OCI-LY7 (cell line): Measurements from ENCODE around the gene ZNF827. TPM values are rescaled to one million over a fixed set of nuclear protein-coding genes. Genes with fewer than 3 reads are reported as not detected.

Source experiments
- BruUV-seq: library from RNA; stranded (reverse); fragments of 400-500 nt; replicated peaks from 2 replicates; lab custom pipeline; 2021; lab: Mats Ljungman, UMichigan
- CTCF ChIA-PET: fragments of 300-600 bp; sonication (Branson Sonifier 250); formaldehyde crosslinking; loops from one replicate; lab custom pipeline; 2022; ENCODE audit warnings: antibody characterized with exemption; ENCODE audit not compliant: unreplicated experiment; lab: Charles Lee
- POLR2A ChIA-PET: fragments of 300-600 bp; sonication (Branson Sonifier 250); formaldehyde crosslinking; loops from one replicate; lab custom pipeline; 2022; ENCODE audit warnings: antibody characterized with exemption; lab: Charles Lee
- DNase-seq: peaks from one replicate; pipeline ENCODE4 v3.0.0-alpha.2; 2015; ENCODE audit warnings: low spot score
- H2AFZ ChIP-seq: fragments of 200-600 bp; sonication (generic), shearing (Covaris generic); 2 replicates; pipeline ENCODE4 v1.6.1; 2014; ENCODE audit warnings: mild to moderate bottlenecking, antibody characterized with exemption, low read length, moderate library complexity
- H3K27ac ChIP-seq: fragments of 200-600 bp; sonication (generic); 2 replicates; pipeline ENCODE4 v1.5.1; 2014; ENCODE audit warnings: mixed run types, low read depth, mild to moderate bottlenecking, moderate library complexity, low read length, inconsistent platforms; ENCODE audit not compliant: poor library complexity, severe bottlenecking
- H3K36me3 ChIP-seq: fragments of 200-600 bp; sonication (generic); 2 replicates; pipeline ENCODE4 v1.6.1; 2014; ENCODE audit warnings: mild to moderate bottlenecking, antibody characterized with exemption, low read length, moderate library complexity, mixed read lengths; ENCODE audit not compliant: insufficient read depth
- H3K4me1 ChIP-seq: fragments of 200-600 bp; sonication (generic); 2 replicates; pipeline ENCODE4 v1.5.1; 2014; ENCODE audit warnings: mild to moderate bottlenecking, low read length; ENCODE audit not compliant: insufficient read depth, poor library complexity, severe bottlenecking
- H3K4me2 ChIP-seq: fragments of 200-600 bp; sonication (generic); 2 replicates; pipeline ENCODE4 v1.6.1; 2014; ENCODE audit warnings: mild to moderate bottlenecking, low read length
- H3K4me3 ChIP-seq: fragments of 200-600 bp; sonication (generic); 2 replicates; pipeline ENCODE4 v1.5.1; 2014; ENCODE audit warnings: mild to moderate bottlenecking, low read depth, low read length; ENCODE audit not compliant: poor library complexity, severe bottlenecking
- H3K79me2 ChIP-seq: fragments of 200-600 bp; sonication (generic); 2 replicates; pipeline ENCODE4 v1.6.1; 2016; ENCODE audit warnings: low read depth, mild to moderate bottlenecking, low read length, moderate library complexity, mixed read lengths; ENCODE audit not compliant: insufficient read depth
- H3K9me2 ChIP-seq: fragments of 200-600 bp; sonication (generic); 2 replicates; pipeline ENCODE4 v1.6.1; 2016; ENCODE audit warnings: mild to moderate bottlenecking, low read length, mixed read lengths; ENCODE audit not compliant: insufficient read depth
- H3K9me3 ChIP-seq: fragments of 200-600 bp; sonication (generic); 2 replicates; pipeline ENCODE4 v1.6.1; 2014; ENCODE audit warnings: mild to moderate bottlenecking, mixed run types, low read length, mixed read lengths
- H4K20me1 ChIP-seq: fragments of 200-600 bp; sonication (generic); 2 replicates; pipeline ENCODE4 v1.6.1; 2014; ENCODE audit warnings: mild to moderate bottlenecking, antibody characterized with exemption, low read length, moderate library complexity, mixed read lengths; ENCODE audit not compliant: insufficient read depth
- EZH2phosphoT487 ChIP-seq: fragments of 200-600 bp; sonication (generic); IDR thresholded peaks from 2 replicates; pipeline ENCODE4 v1.6.1; 2018; ENCODE audit warnings: low read depth, borderline replicate concordance, mild to moderate bottlenecking, mixed run types, antibody characterized with exemption, low read length, moderate library complexity, mixed read lengths
- intact Hi-C: fragments of 100-400 bp; cut with micrococcal nuclease; formaldehyde crosslinking; loops from one replicate; pipeline ENCODE4 v1.10.0; 2022; ENCODE audit not compliant: unreplicated experiment
- total RNA-seq, 2 experiments: library from RNA; depleted of rRNA in 1 of 2; stranded (reverse); fragments of >200 nt in 1 of 2; shearing (Covaris generic) in 1 of 2; gene quantifications; 2 replicates each; pipeline ENCODE4 v1.2.3, GENCODE V29; 2014 to 2022
- TF ChIP-seq, protein P1 (sequence below): fragments of 200-600 bp; sonication (generic); conservative IDR thresholded peaks from 2 replicates; pipeline ENCODE4 v1.5.1; 2014; ENCODE audit warnings: mild to moderate bottlenecking, antibody characterized with exemption, low read length, moderate library complexity, mixed read lengths

Gene ZNF827
- total RNA-seq, 2 experiments from 2014 or later: 15.1 to 42.9 TPM

DNA sequence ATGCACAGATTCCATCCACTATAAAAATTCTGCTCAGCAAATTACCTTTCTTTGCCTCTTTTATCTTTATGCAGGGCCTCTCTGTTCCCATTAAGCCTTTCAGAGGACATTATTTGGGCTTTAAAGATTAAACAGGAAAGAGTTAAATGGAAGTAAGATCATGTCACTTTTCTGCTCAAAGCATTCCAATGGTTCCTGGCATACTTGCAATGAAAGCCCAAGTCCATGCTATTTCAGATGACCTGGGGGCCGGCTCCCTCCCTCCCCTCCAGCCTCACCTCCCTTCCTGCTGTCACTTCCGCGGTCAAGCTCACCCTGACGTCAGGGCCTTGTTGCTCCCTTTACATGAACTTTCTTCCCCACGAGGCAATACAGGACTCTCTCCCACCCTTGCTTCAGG lies 133.1 kb downstream of the ZNF827 start:
- H3K9me2 ChIP-seq: no peaks in the 10 kb centered on the region
- CTCF ChIA-PET: no interaction called here
- H3K4me3 ChIP-seq: no peak overlapping the region
- H3K36me3 ChIP-seq: peaks cover 52% of the 10 kb centered on the region
- no peaks in the 10 kb centered on the region for H3K79me2 ChIP-seq
- peaks cover 18% of the 10 kb centered on the region for H3K9me3 ChIP-seq
- no TSS peak for BruUV-seq
- POLR2A ChIA-PET: no interaction called here
- no peak overlapping the region for H3K4me2 ChIP-seq
- no peak overlapping the region for H2AFZ ChIP-seq
- no peak for DNase-seq
- intact Hi-C loops: no loop called here
- no peaks in the 10 kb centered on the region for H3K4me1 ChIP-seq
- H3K27ac ChIP-seq: no peak overlapping the region
- no peaks in the 10 kb centered on the region for H4K20me1 ChIP-seq
- TF ChIP-seq, protein P1, sequence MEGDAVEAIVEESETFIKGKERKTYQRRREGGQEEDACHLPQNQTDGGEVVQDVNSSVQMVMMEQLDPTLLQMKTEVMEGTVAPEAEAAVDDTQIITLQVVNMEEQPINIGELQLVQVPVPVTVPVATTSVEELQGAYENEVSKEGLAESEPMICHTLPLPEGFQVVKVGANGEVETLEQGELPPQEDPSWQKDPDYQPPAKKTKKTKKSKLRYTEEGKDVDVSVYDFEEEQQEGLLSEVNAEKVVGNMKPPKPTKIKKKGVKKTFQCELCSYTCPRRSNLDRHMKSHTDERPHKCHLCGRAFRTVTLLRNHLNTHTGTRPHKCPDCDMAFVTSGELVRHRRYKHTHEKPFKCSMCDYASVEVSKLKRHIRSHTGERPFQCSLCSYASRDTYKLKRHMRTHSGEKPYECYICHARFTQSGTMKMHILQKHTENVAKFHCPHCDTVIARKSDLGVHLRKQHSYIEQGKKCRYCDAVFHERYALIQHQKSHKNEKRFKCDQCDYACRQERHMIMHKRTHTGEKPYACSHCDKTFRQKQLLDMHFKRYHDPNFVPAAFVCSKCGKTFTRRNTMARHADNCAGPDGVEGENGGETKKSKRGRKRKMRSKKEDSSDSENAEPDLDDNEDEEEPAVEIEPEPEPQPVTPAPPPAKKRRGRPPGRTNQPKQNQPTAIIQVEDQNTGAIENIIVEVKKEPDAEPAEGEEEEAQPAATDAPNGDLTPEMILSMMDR: no peak
- no peak for TF ChIP-seq EZH2phosphoT487

GRCh38 chr4:145804116-145804515 lies 134.5 kb downstream of the ZNF827 start:
- Histone ChIP-seq H3K9me3 (peaks cover 4% of the 10 kb centered on the region; the same call in 1 of the 2 replicates), H3K79me2 (no peaks in the 10 kb centered on the region), H3K4me2 (no peak overlapping the region), H4K20me1 (no peaks in the 10 kb centered on the region), H2AFZ (no peak overlapping the region), H3K4me1 (no peaks in the 10 kb centered on the region), H3K9me2 (no peaks in the 10 kb centered on the region), H3K36me3 (peaks cover 45% of the 10 kb centered on the region), H3K27ac (no peak overlapping the region), H3K4me3 (no peak overlapping the region)
- CTCF ChIA-PET: no interaction called here
- BruUV-seq: no TSS peak
- TF ChIP-seq, protein P1: no peak
- TF ChIP-seq EZH2phosphoT487: no peak
- intact Hi-C loops: no loop called here
- POLR2A ChIA-PET: interaction anchor here (0.6 to 1.3 kb wide), 3 partner anchors 107 to 808 kb away, joined by 3 read pairs; no protein-coding TSS in a partner anchor
- no peak for DNase-seq

DNA sequence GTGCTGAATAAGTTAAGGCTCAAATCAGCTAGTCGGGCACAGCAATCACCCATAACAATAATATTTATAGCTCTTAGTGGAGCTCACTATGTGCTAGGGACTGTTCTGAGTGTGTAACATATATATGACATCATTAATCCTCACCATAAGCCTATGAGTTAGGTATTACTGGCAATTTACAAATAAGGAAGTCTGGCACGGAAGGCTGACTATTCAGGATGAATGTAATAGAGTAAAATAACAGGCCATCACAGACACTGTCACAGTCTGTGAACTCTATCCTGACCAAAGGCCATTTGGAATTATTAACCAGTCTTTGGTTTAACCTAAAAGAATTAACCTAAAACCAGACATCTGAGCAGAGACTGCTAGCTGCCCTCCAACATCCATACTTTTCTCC lies 139.4 kb downstream of the ZNF827 start:
- Histone ChIP-seq H3K4me1 (no peaks in the 10 kb centered on the region), H3K9me3 (no peaks in the 10 kb centered on the region), H2AFZ (no peak overlapping the region), H3K27ac (no peak overlapping the region), H3K4me3 (no peak overlapping the region), H3K9me2 (no peaks in the 10 kb centered on the region), H3K36me3 (peaks cover 26% of the 10 kb centered on the region), H3K4me2 (no peak overlapping the region), H3K79me2 (no peaks in the 10 kb centered on the region), H4K20me1 (no peaks in the 10 kb centered on the region)
- intact Hi-C loops: no loop called here
- no TSS peak for BruUV-seq
- DNase-seq: no peak
- POLR2A ChIA-PET: no interaction called here
- TF ChIP-seq, protein P1: no peak
- no peak for TF ChIP-seq EZH2phosphoT487
- CTCF ChIA-PET: no interaction called here
